IgD-negative memory B cell (primary cell): Measurements from ENCODE around the gene EMX2. TPM values are rescaled to one million over a fixed set of nuclear protein-coding genes. Genes with fewer than 3 reads are reported as not detected.

Source experiments
- H3K27ac Mint-ChIP-seq, 3 donors: one replicate each; pipeline ENCODE4 v1.8.0; 2020 to 2022; ENCODE audit warnings: mild to moderate bottlenecking in 3 of 3, mixed read lengths in 3 of 3, moderate library complexity in 1 of 3
- H3K27me3 Mint-ChIP-seq: one replicate; pipeline ENCODE4 v1.8.0; 2021; ENCODE audit warnings: mixed read lengths
- H3K36me3 Mint-ChIP-seq: one replicate; pipeline ENCODE4 v1.8.0; 2020; ENCODE audit warnings: mild to moderate bottlenecking, mixed read lengths
- H3K4me1 Mint-ChIP-seq, 3 donors: one replicate each; pipeline ENCODE4 v1.8.0; 2020 to 2022; ENCODE audit warnings: mixed read lengths in 3 of 3, mild to moderate bottlenecking in 1 of 3
- H3K4me3 Mint-ChIP-seq, 4 donors: one replicate each; pipeline ENCODE4 v1.8.0; 2020 to 2022; ENCODE audit warnings: mild to moderate bottlenecking in 4 of 4, mixed read lengths in 4 of 4, moderate library complexity in 3 of 4
- H3K9me3 Mint-ChIP-seq, 3 donors: one replicate each; pipeline ENCODE4 v1.8.0; 2020 to 2021; ENCODE audit warnings: mixed read lengths in 3 of 3, mild to moderate bottlenecking in 1 of 3
- polyA plus RNA-seq: library from polyadenylated mRNA; unstranded; fragments of 300-500 nt; fragmentation: Illumina TruSeq; gene quantifications from one replicate; pipeline ENCODE4 v1.2.3, GENCODE V29; 2021

EMX2 gene
- polyA plus RNA-seq, 1 donor from 2014 or later = not detected

DNA sequence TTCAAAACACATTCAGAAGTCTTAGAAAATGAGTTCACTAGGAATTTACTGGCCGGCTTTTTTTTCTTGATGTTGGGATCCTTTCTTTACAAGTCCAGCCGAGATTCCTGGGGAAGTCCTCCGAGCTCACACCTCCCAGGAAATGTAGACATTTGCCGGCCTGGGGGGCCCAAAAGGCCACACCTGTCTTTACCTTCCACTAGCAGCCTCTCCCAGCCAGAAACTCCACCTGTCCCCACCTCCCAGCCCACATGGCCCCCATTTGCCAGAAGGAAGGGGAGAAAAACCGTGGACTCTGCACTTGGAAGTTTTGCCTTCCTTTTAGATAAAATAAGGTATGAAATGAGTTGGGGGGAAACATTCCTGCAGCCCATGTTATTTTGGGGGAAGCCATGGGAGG lies 27.6 kb upstream of the EMX2 start:
- H3K4me1 Mint-ChIP-seq = no peaks in the 10 kb centered on the region
- H3K27me3 Mint-ChIP-seq = peaks cover 7% of the 10 kb centered on the region
- no peak overlapping the region for H3K4me3 Mint-ChIP-seq
- peaks cover 0 to 4% (median 1%) of the 10 kb centered on the region in 3 donors for H3K9me3 Mint-ChIP-seq
- H3K36me3 Mint-ChIP-seq = no peaks in the 10 kb centered on the region
- H3K27ac Mint-ChIP-seq = no peak overlapping the region

GRCh38 chr10:117516681-117517080 lies 25.9 kb upstream of the EMX2 start:
- H3K4me3 Mint-ChIP-seq = no peak overlapping the region
- H3K4me1 Mint-ChIP-seq = no peaks in the 10 kb centered on the region
- H3K9me3 Mint-ChIP-seq = peaks cover 0 to 1% (median 0%) of the 10 kb centered on the region in 3 donors
- peaks cover 12% of the 10 kb centered on the region for H3K27me3 Mint-ChIP-seq
- H3K27ac Mint-ChIP-seq = no peak overlapping the region
- H3K36me3 Mint-ChIP-seq = no peaks in the 10 kb centered on the region

DNA sequence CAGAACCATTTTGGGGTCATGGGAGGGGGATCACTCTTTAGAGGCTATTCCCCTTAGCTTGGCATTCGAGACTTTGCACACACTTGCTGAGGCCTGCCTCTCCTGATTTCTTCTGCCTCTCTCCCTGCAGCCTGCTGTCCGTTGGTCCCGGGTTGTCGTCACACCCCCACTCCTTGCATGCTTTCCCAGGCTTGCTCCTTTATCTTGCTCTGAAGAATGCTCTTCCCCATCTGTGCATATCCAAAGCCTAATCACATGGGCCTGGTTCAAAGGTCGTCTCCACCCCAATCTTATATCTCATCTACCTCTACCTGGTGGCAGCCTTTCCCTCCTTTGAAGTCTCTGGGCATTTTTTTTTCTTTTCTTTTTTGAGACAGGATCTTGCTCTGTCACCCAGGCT lies 24.3 kb upstream of the EMX2 start:
- H3K4me3 Mint-ChIP-seq = no peak overlapping the region
- peaks cover 13% of the 10 kb centered on the region for H3K27me3 Mint-ChIP-seq
- H3K4me1 Mint-ChIP-seq = no peaks in the 10 kb centered on the region
- H3K9me3 Mint-ChIP-seq = peaks cover 0 to 1% (median 0%) of the 10 kb centered on the region in 3 donors
- no peak overlapping the region for H3K27ac Mint-ChIP-seq
- H3K36me3 Mint-ChIP-seq = no peaks in the 10 kb centered on the region

- H3K36me3 Mint-ChIP-seq = no peaks in the 10 kb centered on the region
- H3K4me1 Mint-ChIP-seq = no peaks in the 10 kb centered on the region
- no peak overlapping the region for H3K27ac Mint-ChIP-seq
- no peak overlapping the region for H3K4me3 Mint-ChIP-seq
- H3K9me3 Mint-ChIP-seq = peaks cover 0 to 1% (median 0%) of the 10 kb centered on the region in 3 donors
- peaks cover 16% of the 10 kb centered on the region for H3K27me3 Mint-ChIP-seq
Observed at GRCh38 chr10:117519286-117519685, 23.3 kb upstream of the EMX2 start.

GRCh38 chr10:117519879-117520278 lies 22.7 kb upstream of the EMX2 start:
- peaks cover 16% of the 10 kb centered on the region for H3K27me3 Mint-ChIP-seq
- H3K9me3 Mint-ChIP-seq = peaks cover 0 to 1% (median 0%) of the 10 kb centered on the region in 3 donors
- H3K4me3 Mint-ChIP-seq = no peak overlapping the region
- H3K27ac Mint-ChIP-seq = no peak overlapping the region
- no peaks in the 10 kb centered on the region for H3K36me3 Mint-ChIP-seq
- no peaks in the 10 kb centered on the region for H3K4me1 Mint-ChIP-seq

DNA sequence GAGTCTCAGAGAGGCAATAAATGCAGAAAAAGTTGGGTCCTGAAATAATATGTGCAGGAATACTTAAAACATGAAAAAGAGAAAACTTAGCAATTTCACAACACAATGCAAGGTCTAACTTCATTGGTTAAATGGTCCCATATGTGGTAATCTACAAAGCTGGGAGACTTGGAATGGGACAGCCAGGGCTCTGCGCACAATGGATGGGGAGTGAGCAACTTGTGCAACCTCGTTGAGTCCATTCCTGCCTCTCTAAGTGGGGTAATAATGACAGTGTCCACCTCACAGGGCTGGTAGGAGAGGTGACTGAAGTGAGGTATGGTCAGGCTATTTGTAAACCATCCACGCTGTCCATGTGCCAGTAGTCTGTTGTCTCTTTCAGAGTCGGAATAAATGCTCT lies 11.8 kb upstream of the EMX2 start:
- H3K27me3 Mint-ChIP-seq = peaks cover 46% of the 10 kb centered on the region
- peaks cover 2 to 9% (median 8%) of the 10 kb centered on the region in 3 donors for H3K4me1 Mint-ChIP-seq
- no peak overlapping the region for H3K4me3 Mint-ChIP-seq
- H3K27ac Mint-ChIP-seq = no peak overlapping the region
- H3K36me3 Mint-ChIP-seq = no peaks in the 10 kb centered on the region
- no peaks in the 10 kb centered on the region for H3K9me3 Mint-ChIP-seq

DNA sequence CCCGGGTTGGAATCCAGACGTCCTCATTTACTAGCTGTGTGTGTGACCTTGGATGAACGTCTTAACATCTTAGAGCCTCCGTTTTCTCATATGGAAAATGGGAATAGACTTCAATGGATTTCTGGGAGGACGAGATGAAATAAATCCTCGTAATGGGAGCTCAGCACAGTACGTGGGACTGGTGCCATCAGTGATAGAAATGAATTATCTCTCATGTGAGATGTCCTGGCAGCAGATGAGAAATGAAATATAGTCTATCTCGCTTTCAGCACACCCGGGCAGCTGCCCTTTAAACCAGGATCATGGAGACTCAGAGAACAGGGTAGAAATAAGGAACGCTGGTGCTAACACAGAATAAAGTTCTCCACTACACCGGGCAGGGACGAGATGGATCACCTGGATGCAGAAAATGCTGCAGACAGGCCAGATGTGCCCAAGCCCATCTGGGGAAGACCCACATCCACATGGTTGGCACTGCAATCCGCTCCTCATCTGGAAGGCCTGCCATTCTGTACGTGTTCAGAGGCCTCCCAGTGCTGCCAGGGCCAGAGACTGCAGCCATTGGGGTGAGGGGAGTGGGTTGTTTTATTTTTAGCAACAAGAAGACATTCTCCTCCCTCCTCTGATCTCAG lies 11.1 kb upstream of the EMX2 start:
- Mint-ChIP-seq H3K4me3 (no peak overlapping the region), H3K4me1 (peaks cover 2 to 9% (median 8%) of the 10 kb centered on the region in 3 donors), H3K36me3 (no peaks in the 10 kb centered on the region), H3K9me3 (no peaks in the 10 kb centered on the region), H3K27me3 (peaks cover 52% of the 10 kb centered on the region), H3K27ac (no peak overlapping the region)

DNA sequence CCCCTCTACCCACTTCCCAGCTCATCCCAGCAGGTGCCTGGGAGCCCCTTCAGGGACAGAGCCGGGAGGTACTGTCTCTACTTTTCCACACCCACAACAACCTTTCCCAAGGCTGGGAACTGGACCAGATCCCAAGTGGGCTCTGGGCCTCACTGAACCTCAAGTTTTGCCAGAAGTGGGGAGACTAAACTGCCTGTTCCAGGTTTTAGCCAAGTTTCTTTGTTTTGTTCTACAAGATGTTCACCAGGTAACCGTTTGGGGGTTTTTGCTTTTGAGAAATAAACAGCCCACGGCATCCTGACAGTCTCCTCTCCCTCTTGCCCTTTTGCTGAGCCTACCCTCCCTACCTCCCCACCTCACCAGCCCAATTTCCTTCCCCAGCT lies 10.6 kb upstream of the EMX2 start:
- Mint-ChIP-seq H3K36me3 (no peaks in the 10 kb centered on the region), H3K4me3 (no peak overlapping the region), H3K9me3 (no peaks in the 10 kb centered on the region), H3K27me3 (peaks cover 55% of the 10 kb centered on the region), H3K4me1 (peaks cover 2 to 10% (median 9%) of the 10 kb centered on the region in 3 donors), H3K27ac (peak overlapping the region in 1 of 3 donors; percentile 20)

GRCh38 chr10:117532451-117533107 lies 10.0 kb upstream of the EMX2 start:
- Mint-ChIP-seq H3K9me3 (no peaks in the 10 kb centered on the region), H3K4me3 (no peak overlapping the region), H3K36me3 (no peaks in the 10 kb centered on the region), H3K27me3 (peaks cover 55% of the 10 kb centered on the region), H3K27ac (peak overlapping the region in 1 of 3 donors; percentile 20), H3K4me1 (peaks cover 2 to 10% (median 9%) of the 10 kb centered on the region in 3 donors)

- no peak overlapping the region for H3K4me3 Mint-ChIP-seq
- no peaks in the 10 kb centered on the region for H3K9me3 Mint-ChIP-seq
Observed at GRCh38 chr10:117533507-117534281, 8.9 kb upstream of the EMX2 start.

GRCh38 chr10:117534321-117535297 lies 7.9 kb upstream of the EMX2 start:
- H3K4me1 Mint-ChIP-seq = peaks cover 2 to 10% (median 9%) of the 10 kb centered on the region in 3 donors
- no peaks in the 10 kb centered on the region for H3K36me3 Mint-ChIP-seq
- H3K27me3 Mint-ChIP-seq = peaks cover 64% of the 10 kb centered on the region
- peak overlapping the region in 2 of 3 donors; percentile 63 to 70 for H3K27ac Mint-ChIP-seq
- no peaks in the 10 kb centered on the region for H3K9me3 Mint-ChIP-seq
- no peak overlapping the region for H3K4me3 Mint-ChIP-seq

More at GRCh38 chr10:117533507-117534281, 8.9 kb upstream of the EMX2 start:
- Mint-ChIP-seq H3K4me1 (peaks cover 2 to 10% (median 9%) of the 10 kb centered on the region in 3 donors), H3K36me3 (no peaks in the 10 kb centered on the region), H3K27me3 (peaks cover 61% of the 10 kb centered on the region), H3K27ac (peak overlapping the region in 2 of 3 donors; percentile 63 to 70)

GRCh38 chr10:117535298-117536071 lies 7.1 kb upstream of the EMX2 start:
- H3K4me3 Mint-ChIP-seq = no peak overlapping the region
- no peaks in the 10 kb centered on the region for H3K36me3 Mint-ChIP-seq
- no peak overlapping the region for H3K27ac Mint-ChIP-seq
- H3K9me3 Mint-ChIP-seq = no peaks in the 10 kb centered on the region
- H3K4me1 Mint-ChIP-seq = peaks cover 2 to 10% (median 9%) of the 10 kb centered on the region in 3 donors
- H3K27me3 Mint-ChIP-seq = peaks cover 67% of the 10 kb centered on the region

- H3K36me3 Mint-ChIP-seq = no peaks in the 10 kb centered on the region
- peak overlapping the region in 1 of 3 donors; percentile 46 for H3K27ac Mint-ChIP-seq
- H3K4me3 Mint-ChIP-seq = no peak overlapping the region
- H3K9me3 Mint-ChIP-seq = peaks cover 0 to 2% (median 0%) of the 10 kb centered on the region in 3 donors
- H3K4me1 Mint-ChIP-seq = peaks cover 2 to 10% (median 10%) of the 10 kb centered on the region in 3 donors
- H3K27me3 Mint-ChIP-seq = peaks cover 67% of the 10 kb centered on the region
Observed at GRCh38 chr10:117536072-117536865, 6.3 kb upstream of the EMX2 start.
